ENCODE data around the gene TAF5L.

DNA sequence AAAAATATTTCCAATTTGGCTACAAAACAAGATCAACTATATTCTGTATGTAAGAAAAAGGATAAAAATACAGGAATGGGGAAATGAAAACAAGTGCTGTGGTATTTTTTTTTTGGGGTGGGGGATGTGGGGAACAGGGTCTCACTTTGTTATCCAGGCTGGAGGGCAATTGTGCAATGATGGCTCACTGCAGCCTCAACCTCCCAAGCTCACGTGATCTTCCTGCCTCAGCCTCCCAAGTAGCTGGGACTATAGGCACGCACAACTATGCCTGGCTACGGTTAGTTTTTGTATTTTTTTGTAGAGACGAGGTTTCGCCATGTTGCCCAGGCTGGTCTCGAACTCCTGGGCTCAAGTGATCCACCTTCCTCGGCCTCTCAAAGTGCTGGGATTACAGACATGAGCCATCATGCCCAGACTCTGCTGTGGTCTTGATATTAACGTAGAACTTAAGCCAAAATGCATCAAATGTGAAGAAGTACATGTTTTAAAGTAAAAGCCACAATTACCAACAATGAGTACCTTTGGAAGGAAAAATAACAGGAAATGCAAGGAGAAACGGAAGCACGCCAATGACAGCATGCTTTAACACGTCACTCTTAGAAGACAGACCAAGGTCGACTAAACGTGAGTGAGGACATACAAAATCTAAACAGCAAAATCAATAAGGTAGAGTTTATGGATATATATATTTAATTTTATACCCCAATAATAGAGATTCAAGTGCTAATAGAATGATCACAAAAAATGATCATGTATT lies 58.6 kb downstream of the TAF5L start:
- TF ChIP-seq, protein P1, sequence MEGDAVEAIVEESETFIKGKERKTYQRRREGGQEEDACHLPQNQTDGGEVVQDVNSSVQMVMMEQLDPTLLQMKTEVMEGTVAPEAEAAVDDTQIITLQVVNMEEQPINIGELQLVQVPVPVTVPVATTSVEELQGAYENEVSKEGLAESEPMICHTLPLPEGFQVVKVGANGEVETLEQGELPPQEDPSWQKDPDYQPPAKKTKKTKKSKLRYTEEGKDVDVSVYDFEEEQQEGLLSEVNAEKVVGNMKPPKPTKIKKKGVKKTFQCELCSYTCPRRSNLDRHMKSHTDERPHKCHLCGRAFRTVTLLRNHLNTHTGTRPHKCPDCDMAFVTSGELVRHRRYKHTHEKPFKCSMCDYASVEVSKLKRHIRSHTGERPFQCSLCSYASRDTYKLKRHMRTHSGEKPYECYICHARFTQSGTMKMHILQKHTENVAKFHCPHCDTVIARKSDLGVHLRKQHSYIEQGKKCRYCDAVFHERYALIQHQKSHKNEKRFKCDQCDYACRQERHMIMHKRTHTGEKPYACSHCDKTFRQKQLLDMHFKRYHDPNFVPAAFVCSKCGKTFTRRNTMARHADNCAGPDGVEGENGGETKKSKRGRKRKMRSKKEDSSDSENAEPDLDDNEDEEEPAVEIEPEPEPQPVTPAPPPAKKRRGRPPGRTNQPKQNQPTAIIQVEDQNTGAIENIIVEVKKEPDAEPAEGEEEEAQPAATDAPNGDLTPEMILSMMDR (IDR thresholded peaks at IDR 0.05): no peak
- no peak for TF ChIP-seq POLR2A (IDR thresholded peaks at IDR 0.05)

All from esophagus squamous epithelium (tissue), 4 donors.